Occipital lobe (tissue), 2 donors: ENCODE data around the gene USP49. TPM values are rescaled to one million over a fixed set of nuclear protein-coding genes. Genes with fewer than 3 reads are reported as not detected.

Experiments used
- DNase-seq: peaks from one replicate; lab custom pipeline; 2025; lab: John Stamatoyannopoulos, UW
- total RNA-seq: library from RNA; depleted of rRNA; stranded (reverse); fragments of >200 nt; gene quantifications from one replicate; pipeline ENCODE4 v1.2.3, GENCODE V29; 2014

USP49 gene
- total RNA-seq, 1 donor from 2014 or later = 12.5 TPM

DNA sequence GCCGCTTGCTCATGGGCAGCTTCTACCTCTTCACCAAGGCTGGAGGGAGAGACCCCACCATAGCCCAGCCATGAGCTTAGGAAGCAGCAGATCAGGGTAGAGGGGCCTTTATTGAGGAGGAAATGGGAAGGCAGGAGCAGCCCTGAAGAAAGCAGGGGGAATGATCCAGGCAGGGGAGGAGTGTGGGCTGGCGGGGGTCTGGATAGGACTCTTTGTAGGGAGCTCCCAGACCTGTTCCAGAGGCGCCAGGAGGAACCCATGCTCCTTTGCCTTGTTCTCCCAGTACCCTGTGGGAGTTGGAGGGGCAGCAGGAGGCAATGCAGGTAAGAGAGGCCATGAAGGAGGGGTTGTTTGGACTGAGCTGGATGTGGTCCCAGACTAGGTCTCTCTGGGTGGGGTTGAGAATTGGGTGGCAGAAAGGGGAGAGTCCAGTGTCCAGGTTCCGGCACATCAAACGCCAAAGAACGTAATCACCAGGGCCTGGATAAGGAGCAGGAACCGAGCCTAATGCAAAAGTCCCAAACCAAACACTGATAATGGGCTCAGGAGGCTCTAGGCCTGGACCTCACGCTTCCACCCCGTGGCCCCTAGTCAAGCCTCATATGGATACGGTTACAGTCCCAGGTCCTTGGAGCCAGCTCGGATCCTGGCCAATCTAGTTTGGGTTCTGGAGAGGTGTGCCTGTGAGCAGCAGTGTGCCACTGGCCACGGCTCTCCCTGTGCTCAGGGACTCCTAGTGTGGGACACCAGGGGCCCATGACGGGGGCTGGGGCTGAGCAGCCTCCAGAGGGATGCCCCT is 135.9 kb downstream of the USP49 start:
- DNase-seq = no peak

DNA sequence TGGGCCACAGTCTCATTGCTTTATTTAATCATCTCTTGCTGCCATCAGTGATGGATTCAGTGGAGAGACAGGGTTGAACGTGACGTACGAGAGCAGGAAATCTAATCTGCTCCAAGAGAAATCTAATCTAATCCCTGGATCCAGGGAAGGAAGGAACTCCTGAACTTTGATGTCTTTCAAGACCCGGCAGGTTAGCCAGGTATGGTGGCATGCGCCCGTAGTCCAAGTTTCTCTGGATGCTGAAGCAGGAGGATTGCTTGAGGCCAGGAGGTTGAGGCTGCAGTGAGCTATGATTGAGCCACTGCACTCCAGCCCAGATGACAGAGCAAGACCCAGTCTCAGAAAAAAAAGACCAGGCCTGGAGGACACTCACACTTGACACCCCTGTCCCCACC is 136.5 kb downstream of the USP49 start:
- DNase-seq = no peak

DNA sequence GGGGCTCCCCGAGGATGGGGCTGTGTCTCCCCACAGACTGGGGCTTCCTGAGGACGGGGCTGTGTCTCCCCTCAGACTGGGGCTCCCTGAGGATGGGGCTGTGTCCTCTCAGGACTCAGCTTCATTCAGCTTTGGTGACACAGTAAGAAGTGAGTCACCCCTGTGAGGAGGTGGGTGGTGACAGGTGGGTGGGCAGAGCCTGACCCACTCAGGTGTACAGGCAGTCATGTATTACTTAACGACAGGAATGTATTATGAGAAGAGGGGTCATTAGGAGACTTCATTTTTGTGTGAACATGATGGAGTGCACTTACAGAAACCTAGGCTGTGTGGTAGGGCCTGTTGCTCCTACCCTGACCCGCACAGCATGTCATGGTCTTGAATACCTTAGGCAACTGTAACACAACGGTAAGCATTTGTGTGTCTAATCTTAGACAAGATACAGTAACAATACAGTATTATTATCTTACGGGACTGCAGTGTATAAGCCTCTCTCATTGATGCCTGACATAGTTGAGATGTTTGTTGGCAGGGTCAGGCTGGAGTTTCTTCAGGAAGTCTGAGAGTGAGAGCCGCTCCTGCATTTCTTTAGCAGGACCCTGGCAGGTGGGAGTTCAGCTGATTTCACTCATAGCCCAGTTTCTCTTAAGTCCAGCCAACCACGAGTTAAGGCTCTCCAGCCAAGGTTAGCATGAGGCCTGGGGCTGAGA is 137.1 kb downstream of the USP49 start:
- no peak for DNase-seq

DNA sequence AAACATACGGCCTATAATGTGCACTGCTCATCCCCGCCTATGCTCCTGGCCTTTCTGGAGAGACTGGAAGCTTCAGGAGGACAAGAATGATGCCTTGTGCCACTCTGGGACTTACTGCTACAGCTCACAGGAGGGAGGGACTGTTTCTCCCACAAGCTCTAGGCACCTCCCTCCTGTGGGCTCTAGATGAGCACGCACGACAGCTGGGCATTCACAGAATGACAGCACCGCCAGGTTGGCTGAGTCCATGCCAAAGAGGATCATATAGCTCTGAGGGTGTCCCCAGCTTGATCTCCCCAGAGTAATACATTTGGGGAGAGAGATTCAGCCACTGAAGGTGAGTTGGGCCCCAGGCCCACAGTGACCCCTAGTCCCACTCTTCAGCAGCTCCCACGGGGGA is 137.9 kb downstream of the USP49 start:
- DNase-seq = no peak

DNA sequence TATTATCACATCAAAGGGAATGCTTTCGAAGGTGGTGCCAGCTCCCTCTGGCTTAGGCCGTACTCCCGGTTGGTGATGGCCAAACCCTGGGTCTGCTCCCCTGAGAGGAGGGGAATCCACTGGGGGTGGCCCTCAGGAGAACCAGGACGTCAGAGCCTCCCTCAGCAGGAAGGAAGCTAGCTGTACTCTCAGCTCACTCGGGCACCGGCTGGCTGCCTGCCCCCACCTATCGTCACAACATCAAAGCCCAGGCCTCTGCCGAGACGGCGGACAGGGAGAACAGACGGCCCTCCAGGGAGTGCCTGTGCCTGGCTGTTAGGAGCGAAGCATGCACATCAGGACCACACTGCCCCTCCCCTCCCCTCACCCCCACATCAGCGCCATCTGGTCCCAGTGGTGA is 138.8 kb downstream of the USP49 start:
- DNase-seq = no peak

DNA sequence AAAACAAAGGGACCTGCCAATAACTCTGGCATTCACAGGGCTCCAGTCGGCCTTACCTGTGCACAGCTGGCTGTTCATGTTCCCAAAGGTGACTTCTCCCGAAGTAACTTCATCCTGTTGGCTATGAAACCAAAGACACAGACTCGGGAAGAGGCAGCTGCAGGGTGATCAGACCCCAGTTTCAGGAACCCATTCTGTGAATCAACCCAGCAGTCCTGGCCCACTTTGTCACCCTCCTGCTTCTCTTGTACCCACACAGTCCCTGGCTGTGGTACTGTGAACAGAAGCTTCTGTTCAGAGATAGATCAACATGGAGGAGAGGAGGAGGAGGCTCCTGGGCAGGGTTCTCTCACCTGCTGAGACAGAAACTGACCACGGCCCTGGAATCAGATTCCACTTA is 139.3 kb downstream of the USP49 start:
- no peak for DNase-seq

DNA sequence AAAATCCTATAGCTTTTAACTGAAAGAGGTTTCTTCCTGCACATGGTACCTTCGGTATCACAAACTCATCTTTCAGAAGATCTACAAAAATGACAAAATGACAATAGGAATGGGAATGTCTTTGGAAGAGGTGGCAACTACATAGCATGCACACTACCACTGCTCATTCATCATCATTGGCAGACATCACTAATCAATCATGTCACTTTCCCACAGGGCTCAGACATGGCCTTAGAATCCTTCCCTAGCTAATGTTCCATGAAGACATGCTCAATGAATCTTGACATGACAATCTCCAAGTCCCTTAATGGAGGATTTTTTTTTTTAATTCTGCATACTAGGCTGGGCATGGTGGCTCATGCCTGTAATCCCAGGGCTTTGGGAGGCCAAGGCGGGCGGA is 144.8 kb downstream of the USP49 start:
- DNase-seq = no peak

DNA sequence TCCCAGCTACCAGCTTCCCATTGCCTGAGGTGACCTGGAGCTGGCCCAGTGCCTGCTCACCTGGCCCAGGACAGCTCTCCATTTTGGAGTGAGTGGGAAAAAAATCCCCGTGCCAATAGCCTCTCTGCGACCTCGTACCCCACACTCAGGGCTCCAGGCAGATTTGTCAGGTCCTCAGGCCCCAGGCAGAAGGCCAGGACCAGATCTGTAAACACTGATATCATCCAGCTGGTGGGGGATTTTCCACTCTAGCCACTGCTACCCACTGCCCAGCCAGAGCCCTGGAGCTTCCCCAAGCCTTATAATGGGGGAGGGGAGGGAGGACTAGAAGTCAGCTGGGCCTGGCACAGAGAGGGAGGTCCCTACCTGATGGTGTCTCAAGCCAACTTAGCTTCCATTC is 146.6 kb downstream of the USP49 start:
- no peak for DNase-seq

DNA sequence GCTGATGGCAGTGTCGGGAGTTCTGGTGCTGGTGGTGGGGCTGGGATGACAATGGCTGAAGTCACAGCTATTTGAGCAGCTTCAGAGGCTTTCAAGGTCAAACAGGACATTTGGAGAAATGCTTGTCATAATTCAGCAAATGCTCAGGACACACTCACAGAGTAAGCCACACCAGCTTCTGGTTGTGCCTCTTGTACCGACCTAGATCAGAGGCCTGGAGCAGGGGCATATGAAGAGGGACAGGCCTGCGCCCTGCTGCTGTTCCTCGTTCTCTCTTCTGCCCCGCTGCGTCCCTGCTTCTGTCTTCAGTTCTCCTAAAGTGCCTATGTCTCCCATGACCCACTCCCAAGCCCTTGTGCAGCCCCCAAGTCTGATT is 147.1 kb downstream of the USP49 start:
- DNase-seq = no peak

DNA sequence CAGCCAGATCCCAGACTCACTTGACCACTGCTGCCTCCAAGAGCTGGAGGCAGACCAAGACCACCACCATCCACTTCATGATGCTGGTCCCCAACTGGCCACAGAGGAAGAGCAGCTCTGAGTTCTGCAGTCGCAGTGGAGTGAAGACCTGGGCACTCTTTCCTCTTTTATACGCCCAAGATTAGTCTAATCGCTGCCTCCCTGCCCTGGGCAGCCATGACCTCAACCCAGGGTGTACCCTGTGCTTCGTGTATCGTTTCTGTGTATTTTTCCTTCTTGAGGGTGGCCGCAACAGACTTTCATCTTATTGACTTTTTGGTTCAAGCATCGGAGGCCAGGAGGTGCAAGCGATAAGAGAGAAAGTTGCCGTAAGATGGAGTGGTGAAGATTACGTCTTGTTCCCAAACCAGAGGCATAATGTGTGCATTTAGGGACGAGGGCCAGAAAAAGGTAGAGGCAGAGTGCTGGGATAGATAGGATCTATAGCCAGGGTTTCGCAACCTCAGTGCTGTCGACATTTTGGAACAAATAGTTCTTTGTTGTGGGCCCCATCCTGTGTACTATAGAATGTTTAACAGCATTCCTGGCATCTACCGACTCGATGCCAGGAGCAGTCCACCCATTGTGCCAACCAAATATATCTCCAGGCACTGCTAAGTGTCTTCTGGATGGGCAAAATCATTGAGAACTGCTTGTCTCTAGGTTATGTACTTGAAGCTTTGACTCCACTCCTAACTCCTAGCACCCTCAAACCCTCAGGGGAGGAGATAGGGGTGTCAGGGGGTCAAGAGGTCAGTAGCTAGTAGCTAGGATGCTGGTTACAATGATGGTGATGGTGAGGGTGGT is 147.7 kb downstream of the USP49 start, which contains the start of gene PGC:
PGC (minus strand) TSS at position 142 of the 846 bp plus-strand sequence; CDS start at position 79, 63 bp downstream.
- no peak for DNase-seq

DNA sequence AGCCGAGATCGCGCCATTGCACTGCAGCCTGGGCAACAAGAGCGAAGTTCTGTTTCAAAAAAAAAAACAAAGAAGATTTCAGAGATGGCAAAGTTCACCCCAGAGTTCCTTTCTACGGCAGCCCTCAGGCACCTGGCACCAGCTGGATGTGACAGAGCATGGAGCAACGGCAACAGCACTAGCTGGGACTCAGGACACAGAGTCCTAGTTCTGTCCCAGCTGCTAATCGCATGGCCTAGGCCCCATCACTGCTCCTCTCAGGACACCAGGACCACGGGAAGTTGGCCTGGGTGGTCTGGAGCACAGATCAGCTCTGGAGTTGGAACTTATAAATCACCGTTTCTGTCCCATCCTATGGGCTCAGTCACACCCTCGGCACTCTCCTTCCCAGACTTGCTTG is 149.1 kb downstream of the USP49 start:
- DNase-seq = no peak

DNA sequence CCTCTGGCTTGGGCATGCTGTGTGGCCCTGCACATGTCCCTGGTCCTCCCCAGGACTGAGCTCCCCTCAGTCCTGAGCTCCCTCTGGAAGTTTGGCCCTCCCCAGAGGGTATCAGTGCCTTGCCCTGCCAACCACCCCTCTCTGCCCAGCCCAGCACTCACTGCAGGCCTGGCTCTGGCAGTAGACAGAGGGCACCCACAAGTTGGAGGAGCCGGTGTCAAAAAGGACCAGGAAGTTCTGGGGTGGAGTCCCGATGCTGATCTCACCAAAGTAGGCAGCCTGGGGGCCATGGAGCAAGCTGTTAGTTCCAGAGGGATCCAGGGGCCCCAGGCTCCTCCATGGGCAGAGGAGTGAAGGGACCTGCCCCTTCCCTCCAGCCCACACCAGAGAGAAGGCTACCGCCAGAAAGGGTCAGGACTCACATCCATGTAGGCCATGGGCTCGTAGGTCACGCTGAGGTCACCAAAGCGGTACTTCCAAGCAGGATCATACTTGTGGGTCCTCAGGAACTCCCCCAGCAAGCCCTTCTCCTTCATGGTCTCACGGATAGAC is 150.9 kb downstream of the USP49 start:
- DNase-seq = no peak

DNA sequence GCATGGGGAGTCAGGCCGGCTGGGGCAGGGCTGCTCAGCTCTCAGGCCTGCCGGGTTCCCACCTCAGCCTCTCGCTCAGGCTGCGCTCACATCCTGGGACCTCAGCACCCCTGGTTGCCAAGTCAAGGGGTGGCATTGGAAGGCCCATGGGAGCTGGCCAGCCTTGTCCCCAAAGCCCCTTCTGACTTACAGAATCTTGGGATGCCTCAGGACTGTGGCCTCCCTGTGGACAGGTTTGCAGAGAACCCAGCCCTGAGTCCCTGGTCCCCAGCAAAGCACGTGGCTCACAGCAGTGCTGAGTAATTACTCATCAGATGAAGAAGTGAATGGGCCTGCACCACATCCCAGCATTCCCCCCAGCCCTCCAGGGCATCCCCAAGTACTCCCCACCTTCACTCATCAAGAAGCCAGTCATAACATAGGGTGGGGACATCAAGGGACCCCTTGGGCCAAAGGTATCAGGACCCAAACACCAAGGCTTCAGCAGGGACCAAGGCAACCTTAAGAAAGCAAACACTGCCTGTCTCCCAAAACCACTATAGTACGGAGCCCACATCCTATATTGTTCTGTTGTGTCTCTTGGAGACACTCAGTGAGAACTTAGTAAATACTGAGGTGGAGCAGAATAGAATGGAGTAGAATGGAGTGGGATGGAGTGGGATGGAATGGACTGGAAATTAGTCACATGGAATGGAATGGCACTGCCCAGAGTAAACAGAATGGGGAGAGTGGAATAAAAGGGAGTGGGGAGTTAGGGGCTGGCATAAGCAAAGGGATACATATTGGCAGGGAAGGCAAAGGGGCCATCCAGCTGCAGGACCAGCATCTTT is 151.6 kb downstream of the USP49 start:
- no peak for DNase-seq

DNA sequence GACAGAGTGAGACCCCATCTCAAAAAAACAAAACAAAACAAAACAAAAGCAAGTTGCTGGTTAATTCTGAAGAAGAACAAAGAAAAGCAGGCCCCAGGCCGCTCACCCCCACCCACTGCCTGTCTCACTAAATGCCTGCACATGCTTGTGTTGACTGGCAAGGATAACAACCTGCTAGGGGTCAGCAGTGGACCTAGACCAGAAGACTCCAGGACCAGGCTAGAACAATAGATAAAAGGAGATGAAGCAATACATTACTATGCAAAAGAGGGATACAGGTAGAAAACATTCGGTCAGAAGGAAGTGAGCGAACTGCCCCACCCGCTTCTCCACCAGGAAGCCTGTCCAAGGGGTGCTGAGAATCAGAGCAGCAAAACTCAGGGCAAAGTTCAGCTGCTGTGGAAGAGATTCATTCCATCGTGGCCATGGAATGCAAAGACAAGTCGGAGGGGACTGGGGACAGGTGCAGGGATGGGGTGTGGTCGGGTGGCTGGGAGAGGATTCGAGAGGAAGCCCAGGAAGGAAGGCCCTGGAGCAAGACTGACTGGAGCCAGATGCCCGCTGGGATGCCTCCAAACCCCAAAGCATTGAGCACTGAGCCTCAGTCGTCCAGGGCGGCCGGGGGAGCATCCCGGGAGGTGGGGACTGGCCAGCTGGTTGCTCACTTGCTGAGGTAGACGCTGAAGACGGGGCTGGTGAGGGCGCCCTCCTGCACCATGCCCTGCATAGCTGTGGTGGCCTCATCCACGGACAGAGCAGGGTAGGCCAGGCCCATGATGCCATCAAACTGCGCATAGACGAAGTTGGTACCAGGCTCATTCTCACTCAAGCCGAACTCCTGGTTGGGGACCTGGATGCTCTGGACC is 153.3 kb downstream of the USP49 start:
- DNase-seq = no peak

DNA sequence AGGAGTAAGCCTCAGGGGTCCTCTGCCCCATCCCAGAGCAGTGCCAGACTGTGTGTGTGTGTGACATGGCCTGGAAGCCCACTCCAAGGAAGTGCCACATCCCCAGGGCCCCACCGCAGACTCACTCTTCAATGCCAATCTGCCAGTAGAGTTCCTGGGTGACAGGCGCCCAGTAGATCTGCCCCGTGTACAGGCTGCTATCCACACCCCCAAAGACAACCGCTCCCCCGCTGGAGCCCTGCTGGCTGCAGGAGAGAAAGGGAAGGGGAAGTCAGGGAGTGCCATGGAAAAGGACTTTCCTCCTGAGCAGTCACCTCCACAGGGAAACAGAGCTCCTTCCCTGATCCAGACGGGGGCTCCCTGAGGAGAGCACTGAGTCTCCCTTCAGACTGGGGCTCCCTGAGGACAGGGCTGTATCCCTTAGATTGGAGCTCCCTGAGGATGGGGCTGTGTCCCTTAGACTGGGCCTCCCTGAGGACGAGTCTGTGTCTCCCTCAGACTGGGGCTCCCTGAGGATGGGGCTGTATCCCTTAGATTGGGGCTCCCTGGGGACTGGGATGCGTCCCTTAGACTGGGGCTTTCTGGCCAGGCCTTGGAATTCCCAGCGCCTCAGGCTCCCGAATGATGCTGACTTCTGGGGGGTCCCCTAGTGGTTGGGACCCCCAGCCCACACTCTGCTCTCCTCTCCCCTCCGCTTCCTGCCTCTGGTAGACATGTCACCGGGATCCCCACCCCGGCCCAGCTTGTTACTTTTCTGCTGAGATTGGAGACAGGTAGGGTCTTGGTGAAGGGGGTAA is 154.6 kb downstream of the USP49 start:
- DNase-seq = no peak
